Hematopoietic multipotent progenitor cell treated with erythropoietin and hydrocortisone succinate and interleukin-3 and kit ligand, for 6 days (in vitro differentiated cells): ENCODE data around the gene ROR2.
"Not testable (repeated sequence)": the region's sequence is repeated elsewhere in the genome, so short reads cannot be mapped to it uniquely, and the experiment has no call there.

Experiments
- DNase-seq: peaks from one replicate; pipeline ENCODE4 v3.0.0-alpha.2; 2015

Gene ROR2

GRCh38 chr9:91659529-91660495 lies 290.2 kb downstream of the ROR2 start:
- peak; percentile 58 for DNase-seq

GRCh38 chr9:91658513-91659105 lies 291.4 kb downstream of the ROR2 start:
- DNase-seq, result no peak

DNA sequence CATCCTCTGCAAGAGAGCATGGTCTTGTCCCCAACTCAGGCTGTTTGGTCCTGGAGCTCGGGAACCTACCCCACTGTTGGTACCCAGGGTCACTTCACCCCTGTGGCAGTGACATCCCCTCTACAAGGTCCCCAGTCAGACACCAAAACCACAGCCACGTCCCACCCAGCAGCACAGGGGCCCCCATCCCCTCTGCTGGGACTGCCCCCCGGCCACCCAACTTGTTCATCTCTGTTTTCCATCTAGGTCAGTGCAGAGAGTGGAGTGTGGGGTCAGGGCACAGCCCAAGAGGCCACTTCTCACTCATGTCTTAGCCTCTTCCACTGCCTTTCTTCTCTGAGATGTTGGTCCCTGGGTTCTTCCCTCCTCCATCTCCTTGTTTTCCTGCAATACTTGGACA lies 292.5 kb downstream of the ROR2 start:
- no peak for DNase-seq

DNA sequence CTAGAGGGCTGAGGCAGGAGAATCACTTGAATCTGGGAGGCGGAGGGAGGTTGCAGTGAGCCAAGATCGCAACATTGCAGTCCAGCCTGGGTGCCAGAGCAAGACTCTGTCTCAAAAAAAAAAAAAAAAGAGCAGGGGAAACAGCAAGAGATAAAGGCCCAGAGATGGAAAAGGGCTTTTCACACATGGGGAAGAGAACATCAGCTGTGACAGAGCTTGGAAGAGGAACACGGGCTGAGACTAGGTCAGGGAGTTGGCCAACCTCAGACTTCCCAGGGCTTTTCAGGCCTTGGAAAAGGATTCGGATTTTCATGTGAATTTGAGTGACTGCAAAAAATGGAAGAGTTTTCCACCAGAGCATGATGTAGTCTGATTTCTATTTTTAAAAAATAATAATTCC lies 294.4 kb downstream of the ROR2 start:
- no peak for DNase-seq

GRCh38 chr9:91655215-91655614 lies 294.8 kb downstream of the ROR2 start:
- no peak for DNase-seq

GRCh38 chr9:91654527-91654926 lies 295.5 kb downstream of the ROR2 start:
- no peak for DNase-seq

GRCh38 chr9:91647371-91647770 lies 302.7 kb downstream of the ROR2 start:
- no peak for DNase-seq

DNA sequence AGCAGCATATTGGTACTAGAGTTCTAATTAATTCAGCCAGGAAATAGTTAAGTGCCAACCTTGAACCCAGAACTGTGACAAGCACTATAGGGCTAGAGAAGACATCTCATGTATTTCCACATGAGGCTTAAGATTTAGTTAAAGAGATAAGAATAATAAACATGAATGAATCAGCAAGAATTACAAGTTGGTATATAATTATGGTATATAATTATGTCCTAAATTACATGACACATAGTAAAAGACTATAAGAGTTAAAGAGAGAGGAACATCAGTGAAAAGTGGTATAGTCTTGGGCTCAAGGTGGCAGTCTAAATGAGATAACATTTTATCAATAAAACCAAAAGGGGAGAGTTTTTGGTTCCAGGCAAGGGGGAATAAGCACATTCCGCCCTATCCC lies 303.3 kb downstream of the ROR2 start:
- no peak for DNase-seq

GRCh38 chr9:91644433-91644832 lies 305.6 kb downstream of the ROR2 start:
- no peak for DNase-seq

DNA sequence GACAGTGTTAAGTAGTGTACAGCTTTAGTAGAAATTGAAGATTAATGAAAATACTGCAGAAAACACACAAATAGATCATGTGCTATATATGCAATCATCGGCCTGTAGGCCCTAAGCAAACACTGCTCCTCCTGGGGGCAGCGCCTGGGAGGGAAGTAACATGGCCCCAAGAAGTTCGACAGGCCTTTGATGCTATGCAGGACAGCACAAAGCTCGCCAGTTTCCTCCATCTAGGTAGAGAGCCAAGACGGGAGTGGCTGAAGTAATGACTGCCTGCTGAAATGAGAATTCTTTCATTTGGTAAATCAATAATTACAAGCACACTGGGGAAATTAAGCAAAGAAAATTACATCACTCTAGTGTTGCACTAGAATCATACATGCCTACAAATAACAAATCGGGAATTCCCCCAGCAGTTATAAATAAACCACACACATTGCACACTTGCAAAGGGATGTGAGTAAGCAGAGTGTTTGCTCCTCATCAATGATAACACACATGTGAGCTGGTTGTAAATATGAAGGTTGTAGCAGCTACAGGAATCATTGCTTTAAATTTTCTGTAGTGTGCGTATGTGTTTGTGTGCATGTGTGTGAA lies 306.4 kb downstream of the ROR2 start:
- DNase-seq, result no peak

- DNase-seq, result no peak
Observed at GRCh38 chr9:91642771-91643170, 307.3 kb downstream of the ROR2 start.

- DNase-seq, result no peak
Observed at GRCh38 chr9:91640428-91640827, 309.6 kb downstream of the ROR2 start.

- DNase-seq, result no peak
Observed at GRCh38 chr9:91639054-91639453, 311.0 kb downstream of the ROR2 start.

DNA sequence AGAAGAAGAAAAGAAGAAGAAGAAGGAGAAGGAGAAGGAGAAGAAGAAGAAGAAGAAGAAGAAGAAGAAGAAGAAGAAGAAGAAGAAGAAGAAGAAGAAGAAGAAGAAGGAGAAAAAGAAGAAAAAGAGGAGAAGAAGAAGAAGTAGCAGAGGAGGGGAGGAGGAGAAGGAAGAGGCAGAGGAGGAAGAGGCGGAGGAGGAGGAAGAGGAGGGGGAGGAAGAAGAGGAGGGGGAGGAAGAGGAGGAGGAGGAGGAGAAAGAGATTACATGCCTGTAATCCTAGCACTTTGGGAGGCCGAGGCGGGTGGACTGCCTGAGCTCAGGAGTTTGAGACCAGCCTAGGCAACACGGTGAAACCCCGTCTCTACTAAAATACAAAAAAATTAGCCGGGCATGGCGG lies 315.2 kb downstream of the ROR2 start:
- DNase-seq, result not testable (repeated sequence)

DNA sequence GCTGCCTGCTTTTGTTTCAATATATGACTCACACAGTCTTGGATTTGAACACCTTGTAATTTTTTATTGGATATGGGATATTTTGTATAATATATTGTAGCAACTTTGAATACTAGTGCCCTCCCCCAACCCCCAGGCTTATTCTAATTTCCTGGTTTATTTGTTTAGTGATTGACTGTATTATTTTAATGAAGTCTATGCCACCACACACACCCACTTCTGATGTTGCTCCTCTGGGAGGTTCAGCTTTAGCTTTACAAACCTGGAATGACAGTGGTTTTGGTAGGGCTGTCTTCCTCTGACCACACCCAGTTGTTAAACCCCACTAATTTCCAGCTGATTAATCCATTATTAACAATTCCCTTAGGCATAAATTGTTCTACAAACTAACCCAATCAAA lies 320.3 kb downstream of the ROR2 start:
- no peak for DNase-seq

GRCh38 chr9:91628892-91629291 lies 321.1 kb downstream of the ROR2 start:
- DNase-seq, result no peak

- no peak for DNase-seq
Observed at GRCh38 chr9:91625331-91625730, 324.7 kb downstream of the ROR2 start.

- no peak for DNase-seq
Observed at GRCh38 chr9:91623004-91623403, 327.0 kb downstream of the ROR2 start.

GRCh38 chr9:91622121-91622520 lies 327.9 kb downstream of the ROR2 start:
- not testable (repeated sequence) for DNase-seq

- DNase-seq, result not testable (repeated sequence)
Observed at GRCh38 chr9:91614044-91614443, 336.0 kb downstream of the ROR2 start.

DNA sequence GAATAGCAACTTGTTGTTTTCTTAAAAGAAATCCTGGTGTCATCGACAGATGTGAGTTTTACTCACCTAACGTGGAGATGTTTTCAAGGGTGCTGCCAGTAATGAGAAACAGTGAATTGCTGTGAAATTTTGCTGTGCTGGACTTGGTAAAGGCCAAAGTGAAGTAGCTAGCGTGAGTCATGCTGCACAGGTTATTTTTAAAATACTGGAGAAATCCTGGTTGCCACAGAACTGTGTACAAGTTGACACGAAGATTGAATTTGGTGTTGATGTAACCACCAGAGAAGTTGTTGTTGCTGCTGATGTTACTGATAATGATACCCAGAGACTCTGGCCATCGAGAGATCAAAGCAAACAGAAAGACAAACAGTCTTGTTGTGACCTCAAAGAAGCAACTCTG lies 338.4 kb downstream of the ROR2 start:
- no peak for DNase-seq

- DNase-seq, result no peak
Observed at GRCh38 chr9:91606255-91606995, 343.6 kb downstream of the ROR2 start.
